Renal cortex interstitium (tissue), 11 donors: ENCODE data around the gene TNFSF12. TPM values are rescaled to one million over a fixed set of nuclear protein-coding genes. Genes with fewer than 3 reads are reported as not detected.
A peak's percentile ranks its signal among the peaks of the same experiment; 100 is the strongest.

Experiments
- DNase-seq, 11 donors: peaks; one replicate each; pipeline ENCODE4 v3.0.0-alpha.2; 2013; ENCODE audit warnings: low read depth in 9 of 11, low spot score in 4 of 11; ENCODE audit errors: extremely low read depth in 1 of 11
- polyA plus RNA-seq, 3 donors: library from polyadenylated mRNA; unstranded; fragments of 120-200 nt; gene quantifications; one replicate each; pipeline ENCODE4 v1.2.1, GENCODE V29; 2013; ENCODE audit not compliant: insufficient read length in 3 of 3

TNFSF12 gene
- polyA plus RNA-seq, 3 donors, result 19.0 to 26.6 (median 26.6) TPM

GRCh38 chr17:7560172-7561027, 11.5 kb downstream of the TNFSF12 start:
- peak in 2 of 11 donors; percentile 58 to 72 for DNase-seq

GRCh38 chr17:7561028-7561575, 12.2 kb downstream of the TNFSF12 start:
- peak in 9 of 11 donors; percentile 77 to 88 (median 83) for DNase-seq

GRCh38 chr17:7561589-7562207, 12.8 kb downstream of the TNFSF12 start, which contains the start of gene SENP3:
TSS of gene SENP3 (plus strand) at chr17:7561919. CDS start at chr17:7563077, 1,158 bp downstream.
- DNase-seq, result peak in 9 of 11 donors; percentile 77 to 93 (median 89)

GRCh38 chr17:7562208-7562605, 13.3 kb downstream of the TNFSF12 start:
- DNase-seq, result no peak

GRCh38 chr17:7563115-7563869, 14.4 kb downstream of the TNFSF12 start:
- no peak for DNase-seq

GRCh38 chr17:7569571-7569970, 20.7 kb downstream of the TNFSF12 start:
- no peak for DNase-seq

- DNase-seq, result no peak
These were observed 21.5 kb downstream of the TNFSF12 start for GRCh38 chr17:7570351-7570750.

- no peak for DNase-seq
These were observed 23.4 kb downstream of the TNFSF12 start for GRCh38 chr17:7572338-7572587.

GRCh38 chr17:7572588-7573323, 23.9 kb downstream of the TNFSF12 start:
- peak; percentile 95 to 99 (median 98) for DNase-seq

- peak in 8 of 11 donors; percentile 82 to 91 (median 87) for DNase-seq
These were observed 24.6 kb downstream of the TNFSF12 start for GRCh38 chr17:7573324-7574080.

GRCh38 chr17:7574176-7574953, 25.5 kb downstream of the TNFSF12 start:
- no peak for DNase-seq

- no peak for DNase-seq
These were observed 26.6 kb downstream of the TNFSF12 start for GRCh38 chr17:7575481-7575883.

- no peak for DNase-seq
These were observed 27.1 kb downstream of the TNFSF12 start for GRCh38 chr17:7575959-7576358.

GRCh38 chr17:7576432-7576937, 27.6 kb downstream of the TNFSF12 start:
- DNase-seq, result no peak

- no peak for DNase-seq
These were observed 28.7 kb downstream of the TNFSF12 start for GRCh38 chr17:7577327-7578199.
